HG02642 (cell line): Measurements from ENCODE around the gene NTHL1.

ENCODE experiments used
- ATAC-seq: cut with Tn5 transposase; IDR thresholded peaks from one replicate; pipeline ENCODE4 v1.9.1; 2021; ENCODE audit warnings: mild to moderate bottlenecking; ENCODE audit not compliant: unreplicated experiment, poor library complexity

Gene NTHL1

GRCh38 chr16:2032285-2033056 lies 15.2 kb downstream of the NTHL1 start:
- ATAC-seq = no peak

- no peak for ATAC-seq
Observed at GRCh38 chr16:2031081-2031577, 16.5 kb downstream of the NTHL1 start.

DNA sequence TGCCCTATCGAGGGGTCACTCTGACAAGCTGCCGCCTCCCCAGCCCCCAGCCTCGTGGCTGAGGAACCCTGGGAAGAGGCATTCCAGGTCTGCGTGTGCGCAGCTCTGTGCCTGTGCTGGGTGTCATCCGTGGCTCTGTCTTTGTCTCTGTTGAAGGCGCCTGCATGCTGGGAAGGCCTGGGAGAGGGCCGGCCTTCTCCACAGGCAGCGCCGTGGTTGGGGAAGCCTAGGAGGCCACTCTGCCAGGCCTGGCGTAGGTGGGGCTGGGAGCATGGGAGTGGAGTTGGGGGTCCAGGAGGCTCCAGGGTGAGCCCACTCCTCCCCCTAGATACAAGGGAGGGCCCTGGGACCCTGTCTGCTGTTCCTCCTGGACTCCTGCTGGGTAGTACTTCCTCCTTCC lies 17.6 kb downstream of the NTHL1 start:
- ATAC-seq = no peak

DNA sequence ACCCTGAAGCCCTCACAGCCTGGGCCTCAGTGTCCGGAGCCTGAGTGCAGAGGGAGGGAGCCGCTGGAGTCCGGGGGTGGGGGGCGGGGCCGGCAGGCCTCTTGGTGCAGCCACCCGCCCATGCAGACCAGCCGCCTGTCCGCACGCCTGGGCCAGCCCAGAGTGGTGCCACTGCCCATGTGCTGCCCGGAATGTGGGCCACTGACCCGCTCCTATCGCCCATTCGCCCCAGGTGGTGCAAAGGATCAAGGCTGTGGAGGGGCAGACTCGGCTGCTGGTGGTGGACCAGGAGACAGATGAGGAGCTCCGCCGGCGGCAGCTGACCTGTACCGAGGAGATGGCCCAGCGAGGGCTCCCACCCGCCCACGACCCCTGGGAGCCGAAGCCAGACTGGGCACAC lies 18.3 kb downstream of the NTHL1 start:
- no peak for ATAC-seq

- ATAC-seq = no peak
Observed at GRCh38 chr16:2028620-2029220, 18.9 kb downstream of the NTHL1 start.

DNA sequence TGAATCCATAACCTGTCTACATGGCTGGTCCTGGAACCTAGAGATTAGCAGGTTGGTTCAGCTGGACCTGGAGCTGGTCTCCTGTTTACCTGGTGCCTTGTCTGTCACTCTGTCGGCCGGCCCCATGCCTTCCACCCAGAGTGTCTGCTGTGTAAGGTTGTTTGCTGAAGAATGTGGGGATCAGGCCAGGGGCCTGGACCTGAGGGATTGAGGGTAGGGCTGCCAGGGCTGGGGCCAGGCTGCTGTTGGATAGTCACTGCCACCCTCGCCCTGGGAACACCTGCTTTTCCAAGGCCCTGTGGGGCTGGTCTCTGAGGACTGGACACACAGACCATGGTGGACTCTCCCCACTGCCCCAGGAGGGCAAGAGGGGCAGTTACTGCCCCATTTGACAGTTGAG lies 19.5 kb downstream of the NTHL1 start:
- ATAC-seq = no peak

GRCh38 chr16:2027024-2028010 lies 20.3 kb downstream of the NTHL1 start:
- no peak for ATAC-seq

GRCh38 chr16:2026461-2027023 lies 21.1 kb downstream of the NTHL1 start, which contains the start of gene NHERF2:
Gene NHERF2, plus strand, starts transcription at chr16:2026902. Its CDS starts 104 bp downstream, at chr16:2027006.
- ATAC-seq = no peak

DNA sequence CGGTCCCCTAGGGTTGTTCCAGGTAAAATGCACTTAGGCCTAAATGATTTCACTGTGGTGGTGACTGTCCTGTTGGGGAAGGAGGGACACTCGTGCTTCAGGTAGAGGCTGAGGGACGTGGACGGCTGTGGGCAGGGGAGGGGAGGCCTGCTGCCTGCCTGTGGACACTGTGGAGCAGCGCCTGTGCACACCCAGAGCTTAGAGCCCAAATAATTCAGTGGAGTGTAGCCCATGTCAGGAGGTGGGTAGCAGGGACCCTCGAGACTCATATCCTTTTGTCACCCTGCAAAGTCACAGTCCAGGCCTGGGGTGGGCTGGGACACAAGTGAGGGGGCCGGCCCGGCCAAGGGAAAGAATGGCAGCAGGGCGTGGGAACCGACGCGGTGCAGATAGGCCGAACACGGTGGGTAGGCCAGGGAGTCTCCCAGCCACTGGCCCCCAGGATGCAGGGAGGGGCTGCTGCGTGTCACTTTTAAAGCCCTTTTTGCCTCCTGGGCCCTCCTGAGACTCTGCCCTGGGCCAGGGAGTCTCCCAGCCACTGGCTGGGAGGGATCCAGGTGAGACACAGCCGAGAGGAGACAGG lies 21.7 kb downstream of the NTHL1 start:
- ATAC-seq = no peak

DNA sequence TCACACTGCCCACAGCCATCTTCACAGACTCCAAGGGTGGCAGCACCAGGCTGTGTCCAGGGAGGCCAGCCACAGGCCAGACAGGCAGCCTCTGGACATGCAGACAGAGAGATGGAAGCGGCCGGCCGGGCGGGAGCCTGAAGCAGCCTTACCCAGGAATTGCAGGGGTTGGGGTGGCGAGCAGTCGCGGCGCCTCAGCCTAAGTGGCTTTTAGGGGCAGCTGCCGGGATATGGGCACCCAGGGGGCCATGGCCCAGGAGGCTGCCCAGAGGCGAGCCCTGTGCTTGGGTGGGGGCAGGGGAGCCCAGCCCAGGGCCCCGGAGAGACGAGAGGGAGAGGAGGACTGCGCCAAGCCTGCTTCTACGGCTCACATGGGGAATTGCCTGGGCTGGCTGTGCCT lies 22.4 kb downstream of the NTHL1 start:
- no peak for ATAC-seq

DNA sequence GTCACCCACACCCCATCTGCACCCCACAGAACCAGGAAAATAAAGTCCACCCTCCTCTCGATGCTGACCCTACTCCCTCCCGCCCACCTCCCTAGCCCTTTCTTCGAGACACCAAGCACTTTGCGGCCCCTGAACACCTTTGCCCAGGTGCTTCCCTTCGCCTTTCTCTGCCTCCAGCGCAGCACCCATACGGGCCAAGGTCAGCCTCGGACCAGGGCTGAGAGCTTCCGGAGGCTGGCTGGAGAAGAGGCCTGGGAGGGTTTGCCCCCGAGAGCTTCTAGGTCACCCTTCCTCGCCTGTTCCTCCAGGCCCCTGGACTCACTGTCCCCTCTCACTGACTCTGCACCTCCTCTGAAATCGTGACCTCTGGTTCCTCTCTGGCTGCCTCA lies 23.6 kb downstream of the NTHL1 start:
- no peak for ATAC-seq

- ATAC-seq = peak; percentile 75
Observed at GRCh38 chr16:2023092-2024031, 24.3 kb downstream of the NTHL1 start.

GRCh38 chr16:2022723-2023091 lies 24.9 kb downstream of the NTHL1 start:
- ATAC-seq = peak; percentile 6

DNA sequence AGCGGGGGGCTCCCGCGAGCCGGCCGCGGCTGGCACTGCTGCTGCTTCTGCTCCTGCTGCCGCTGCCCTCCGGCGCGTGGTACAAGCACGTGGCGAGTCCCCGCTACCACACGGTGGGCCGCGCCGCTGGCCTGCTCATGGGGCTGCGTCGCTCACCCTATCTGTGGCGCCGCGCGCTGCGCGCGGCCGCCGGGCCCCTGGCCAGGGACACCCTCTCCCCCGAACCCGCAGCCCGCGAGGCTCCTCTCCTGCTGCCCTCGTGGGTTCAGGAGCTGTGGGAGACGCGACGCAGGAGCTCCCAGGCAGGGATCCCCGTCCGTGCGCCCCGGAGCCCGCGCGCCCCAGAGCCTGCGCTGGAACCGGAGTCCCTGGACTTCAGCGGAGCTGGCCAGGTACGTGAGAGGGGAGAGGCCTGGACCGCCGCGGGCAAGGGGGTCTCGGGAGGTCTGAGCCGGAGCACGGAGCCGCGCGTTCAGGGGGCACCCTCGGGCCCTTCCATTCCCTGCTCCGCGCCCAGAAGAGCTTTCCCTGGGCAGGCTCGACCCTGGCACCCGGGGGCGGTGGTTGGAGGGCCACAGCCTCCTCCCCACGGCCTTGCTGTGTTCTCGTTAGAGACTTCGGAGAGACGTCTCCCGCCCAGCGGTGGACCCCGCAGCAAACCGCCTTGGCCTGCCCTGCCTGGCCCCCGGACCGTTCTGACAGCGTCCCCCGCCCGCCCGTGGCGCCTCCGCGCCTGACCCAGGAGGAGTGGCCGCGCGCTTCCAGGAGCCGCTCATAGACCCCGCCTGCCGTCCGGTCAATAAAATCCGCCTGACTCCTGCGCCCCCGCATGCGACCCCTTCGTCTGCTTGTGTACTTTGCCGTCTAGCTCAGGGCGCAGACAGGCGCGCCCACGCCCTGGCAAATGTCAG lies 27.5 kb downstream of the NTHL1 start:
- ATAC-seq = no peak

DNA sequence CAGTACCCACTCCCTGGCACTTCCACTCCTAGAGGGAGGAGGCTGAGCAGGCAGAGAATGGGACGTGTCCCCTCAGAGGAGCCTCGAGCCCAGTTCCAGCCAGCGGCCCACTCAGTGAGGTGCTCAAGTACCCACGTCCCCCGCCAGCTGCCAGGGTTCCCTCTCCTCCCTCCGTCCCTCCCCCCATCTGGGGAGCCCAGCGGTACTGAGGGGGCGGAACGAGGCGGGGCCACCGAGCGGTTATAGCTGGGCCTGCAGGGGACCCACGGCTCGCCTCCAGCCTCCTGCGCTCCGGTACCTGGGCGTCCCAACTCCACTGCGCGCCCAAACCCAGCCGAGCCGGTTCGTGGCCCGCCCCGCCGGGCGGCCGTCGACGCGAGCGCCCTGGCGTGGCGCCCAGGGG lies 28.1 kb downstream of the NTHL1 start, which contains the start of gene NPW:
TSS of gene NPW (plus strand) at position 268 of the 403 bp plus-strand sequence.
- no peak for ATAC-seq

GRCh38 chr16:2016407-2016922 lies 31.2 kb downstream of the NTHL1 start:
- ATAC-seq = no peak

DNA sequence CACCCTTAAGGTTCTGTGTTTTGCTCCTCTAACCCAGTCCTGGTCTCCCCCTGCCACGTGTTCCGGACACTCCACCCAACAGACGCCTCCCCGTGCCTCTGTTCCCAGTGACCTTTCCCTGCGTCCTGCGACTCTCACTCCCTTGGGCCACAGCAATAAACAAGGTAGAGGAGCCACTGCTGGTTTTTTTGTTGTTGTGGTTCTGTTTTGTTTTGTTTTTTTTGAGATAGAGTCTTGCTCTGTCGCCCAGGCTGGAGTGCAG lies 31.8 kb downstream of the NTHL1 start:
- no peak for ATAC-seq
